GM23338 (cell line): ENCODE data around the gene RBM7. TPM values are rescaled to one million over a fixed set of nuclear protein-coding genes. Genes with fewer than 3 reads are reported as not detected.

ENCODE experiments used
- ATAC-seq: fragments of 200-7000 bp; cut with Tn5 transposase; 3 replicates; pipeline ENCODE4 v1.9.1; 2020
- DNase-seq: peaks from one replicate; pipeline ENCODE4 v3.0.0-alpha.2; 2015; ENCODE audit warnings: low spot score
- H2AFZ ChIP-seq: fragments of 200-600 bp; sonication (generic); 2 replicates; pipeline ENCODE4 v1.8.0; 2016; ENCODE audit warnings: antibody characterized with exemption, mild to moderate bottlenecking, moderate library complexity
- H3F3A ChIP-seq: fragments of 200-600 bp; sonication (generic); replicated peaks from 2 replicates; pipeline ENCODE4 v1.8.0; 2017; ENCODE audit warnings: antibody characterized with exemption, mixed run types, low read depth
- H3K27ac ChIP-seq: fragments of 200-600 bp; sonication (generic); 2 replicates; pipeline ENCODE4 v1.6.1; 2016; ENCODE audit warnings: low read depth
- H3K27me3 ChIP-seq: fragments of 200-600 bp; sonication (generic); 2 replicates; pipeline ENCODE4 v1.8.0; 2016; ENCODE audit warnings: mild to moderate bottlenecking, mixed run types, moderate library complexity; ENCODE audit not compliant: insufficient read depth
- H3K36me3 ChIP-seq: fragments of 200-600 bp; sonication (generic); 2 replicates; pipeline ENCODE4 v1.8.0; 2016; ENCODE audit warnings: mild to moderate bottlenecking; ENCODE audit not compliant: insufficient read depth
- H3K4me1 ChIP-seq: fragments of 200-600 bp; sonication (generic); 2 replicates; pipeline ENCODE4 v1.8.0; 2016; ENCODE audit warnings: mild to moderate bottlenecking, moderate library complexity; ENCODE audit not compliant: insufficient read depth
- H3K4me2 ChIP-seq: fragments of 200-600 bp; sonication (generic); 2 replicates; pipeline ENCODE4 v1.7.1; 2017; ENCODE audit warnings: mixed run types
- H3K4me3 ChIP-seq: fragments of 200-600 bp; sonication (generic); 2 replicates; pipeline ENCODE4 v1.6.1; 2016; ENCODE audit warnings: mixed run types
- H3K79me2 ChIP-seq: fragments of 200-600 bp; sonication (generic); replicated peaks from 2 replicates; pipeline ENCODE4 v1.8.0; 2017; ENCODE audit warnings: mild to moderate bottlenecking; ENCODE audit not compliant: insufficient read depth
- H3K9me2 ChIP-seq: fragments of 200-600 bp; sonication (generic); 2 replicates; pipeline ENCODE4 v1.8.0; 2017; ENCODE audit not compliant: insufficient read depth
- H4K20me1 ChIP-seq: fragments of 200-600 bp; sonication (generic); replicated peaks from 2 replicates; pipeline ENCODE4 v1.8.0; 2017; ENCODE audit warnings: mild to moderate bottlenecking; ENCODE audit not compliant: insufficient read depth
- H3K27ac Mint-ChIP-seq: 2 replicates; pipeline ENCODE4 v1.8.0; 2020; ENCODE audit warnings: inconsistent platforms, mild to moderate bottlenecking, moderate library complexity, mixed read lengths
- H3K27me3 Mint-ChIP-seq: 3 replicates; pipeline ENCODE4 v1.8.0; 2022; ENCODE audit warnings: low read depth, mild to moderate bottlenecking, moderate library complexity, mixed read lengths, inconsistent platforms; ENCODE audit not compliant: insufficient read depth, poor library complexity
- H3K36me3 Mint-ChIP-seq: 3 replicates; pipeline ENCODE4 v1.8.0; 2021; ENCODE audit warnings: low read depth, mild to moderate bottlenecking, inconsistent platforms, moderate library complexity, mixed read lengths
- H3K4me1 Mint-ChIP-seq: 3 replicates; pipeline ENCODE4 v1.8.0; 2020; ENCODE audit warnings: mild to moderate bottlenecking, inconsistent platforms, mixed read lengths
- H3K4me3 Mint-ChIP-seq: 3 replicates; pipeline ENCODE4 v1.8.0; 2021; ENCODE audit warnings: moderate library complexity, mild to moderate bottlenecking, inconsistent platforms, mixed read lengths
- H3K9me3 Mint-ChIP-seq: 3 replicates; pipeline ENCODE4 v1.8.0; 2020; ENCODE audit warnings: moderate library complexity, mild to moderate bottlenecking, inconsistent platforms, mixed read lengths
- CREB1 ChIP-seq: fragments of 250-450 bp; sonication (Bioruptor Pico); IDR thresholded peaks from 2 replicates; pipeline ENCODE4 v1.5.0; 2020; ENCODE audit warnings: low read depth, mild to moderate bottlenecking, moderate library complexity
- CTCF ChIP-seq, 2 experiments: fragments of 200-600 bp in 1 of 2; sonication (generic) in 1 of 2; conservative IDR thresholded peaks; 2 replicates each; pipeline versions ENCODE4 v1.5.1 to v1.6.1; 2016 to 2017; ENCODE audit warnings: antibody characterized with exemption in 2 of 2, low read depth in 2 of 2, mild to moderate bottlenecking in 2 of 2, moderate library complexity in 1 of 2
- ETS1 ChIP-seq: IDR thresholded peaks from 2 replicates; pipeline ENCODE4 v1.6.1; 2016; ENCODE audit warnings: antibody characterized with exemption
- EZH2 ChIP-seq: fragments of 200-600 bp; sonication (generic); IDR thresholded peaks from one replicate; pipeline ENCODE4 v1.8.0; 2017; ENCODE audit warnings: antibody characterized with exemption, mild to moderate bottlenecking, low read depth; ENCODE audit not compliant: unreplicated experiment
- EZH2phosphoT487 ChIP-seq: fragments of 200-600 bp; sonication (generic); IDR thresholded peaks from one replicate; pipeline ENCODE4 v1.8.1; 2018; ENCODE audit warnings: antibody characterized with exemption; ENCODE audit not compliant: unreplicated experiment
- JUNB ChIP-seq: IDR thresholded peaks from one replicate; pipeline ENCODE4 v1.6.1; 2016; ENCODE audit warnings: antibody characterized with exemption; ENCODE audit not compliant: unreplicated experiment
- NANOG ChIP-seq: IDR thresholded peaks from 2 replicates; pipeline ENCODE4 v1.6.1; 2016; ENCODE audit warnings: antibody characterized with exemption, borderline replicate concordance
- POLR2AphosphoS5 ChIP-seq: IDR thresholded peaks from 2 replicates; pipeline ENCODE4 v1.6.1; 2016; ENCODE audit warnings: antibody characterized with exemption, low read depth
- REST ChIP-seq: IDR thresholded peaks from one replicate; pipeline ENCODE4 v1.6.1; 2018; ENCODE audit warnings: antibody characterized with exemption; ENCODE audit not compliant: unreplicated experiment
- STAT1 ChIP-seq: IDR thresholded peaks from one replicate; pipeline ENCODE4 v1.6.1; 2016; ENCODE audit warnings: antibody characterized with exemption; ENCODE audit not compliant: unreplicated experiment
- ZNF114 ChIP-seq: fragments of 250-450 bp; sonication (Bioruptor Pico); IDR thresholded peaks from 2 replicates; pipeline ENCODE4 v1.5.0; 2020; ENCODE audit warnings: mild to moderate bottlenecking, moderate library complexity
- ZNF331 ChIP-seq: fragments of 250-450 bp; sonication (Bioruptor Pico); IDR thresholded peaks from 2 replicates; pipeline ENCODE4 v1.5.0; 2020; ENCODE audit warnings: low read depth, mild to moderate bottlenecking, moderate library complexity
- ZNF462 ChIP-seq: fragments of 250-450 bp; sonication (Bioruptor Pico); IDR thresholded peaks from 2 replicates; pipeline ENCODE4 v1.5.0; 2020; ENCODE audit warnings: mild to moderate bottlenecking, moderate library complexity
- polyA plus RNA-seq: library from polyadenylated mRNA; unstranded; fragments of >200 nt; fragmentation: Nextera tagmentation; extraction: Ambion mirVana; gene quantifications from 2 replicates; pipeline ENCODE4 v1.2.1, GENCODE V29; 2016
- total RNA-seq: library from RNA; depleted of rRNA; stranded (reverse); fragments of >200 nt; shearing (Covaris generic); gene quantifications from 2 replicates; pipeline ENCODE4 v1.2.3, GENCODE V29; 2014

The RBM7 gene
- total and polyA plus RNA-seq, 2 experiments from 2014 or later = 31.5 to 57.2 TPM

GRCh38 chr11:114400915-114401223, 403 bp downstream of the RBM7 start:
- H3K9me2 ChIP-seq = no peaks in the 10 kb centered on the region
- peak overlapping the region; percentile 81 for H3K4me2 ChIP-seq
- H3K36me3 ChIP-seq = peaks cover 13% of the 10 kb centered on the region; the same call in 1 of the 2 replicates
- Mint-ChIP-seq H3K27ac (peak overlapping the region; percentile 100), H3K27me3 (peaks cover 14% of the 10 kb centered on the region), H3K9me3 (no peaks in the 10 kb centered on the region), H3K36me3 (peaks cover 34% of the 10 kb centered on the region), H3K4me1 (peaks cover 37% of the 10 kb centered on the region), H3K4me3 (peak overlapping the region; percentile 95)
- no peaks in the 10 kb centered on the region for H3K27me3 ChIP-seq
- DNase-seq = no peak
- TF ChIP-seq EZH2 (no peak), ZNF462 (CRISPR knock-in tag) (no peak), EZH2phosphoT487 (no peak), CTCF (conservative IDR thresholded peaks at IDR 0.05; ENCODE audit: low read depth in 2 of 2) (no peak; a peak in 1 of 4 replicates), POLR2AphosphoS5 (no peak), ZNF331 (CRISPR knock-in tag) (no peak), ETS1 (no peak), JUNB (no peak), CREB1 (CRISPR knock-in tag) (no peak), REST (no peak), STAT1 (no peak), NANOG (no peak), ZNF114 (CRISPR knock-in tag) (no peak)
- H2AFZ ChIP-seq = 0 out of 2 replicates have a peak overlapping the region, but pooled peaks have one; percentile 8
- H3K79me2 ChIP-seq = peaks cover 62% of the 10 kb centered on the region
- peak overlapping the region; percentile 72 for H3K4me3 ChIP-seq
- H3F3A ChIP-seq = no peaks in the 10 kb centered on the region
- 0 out of 2 replicates have a peak, but pooled peaks cover 2% of the 10 kb centered on the region for H4K20me1 ChIP-seq
- ATAC-seq = no peak
- H3K4me1 ChIP-seq = peaks cover 28% of the 10 kb centered on the region
- H3K27ac ChIP-seq = peak overlapping the region; percentile 91
